Nephron (organoid): Measurements from ENCODE around the gene PLGRKT.

Experiments
- H3K27ac Mint-ChIP-seq, 3 experiments: 2 replicates each; pipeline ENCODE4 v1.8.0; 2020; ENCODE audit warnings: mixed read lengths in 3 of 3, mild to moderate bottlenecking in 2 of 3, moderate library complexity in 1 of 3
- H3K27me3 Mint-ChIP-seq: 2 replicates; pipeline ENCODE4 v1.8.0; 2021; ENCODE audit warnings: low read depth, mild to moderate bottlenecking, moderate library complexity, mixed read lengths
- H3K36me3 Mint-ChIP-seq: 2 replicates; pipeline ENCODE4 v1.8.0; 2020; ENCODE audit warnings: low read depth, mixed read lengths
- H3K4me1 Mint-ChIP-seq: 2 replicates; pipeline ENCODE4 v1.8.0; 2020; ENCODE audit warnings: mixed read lengths
- H3K4me3 Mint-ChIP-seq, 3 experiments: 2 replicates each; pipeline ENCODE4 v1.8.0; 2020; ENCODE audit warnings: mild to moderate bottlenecking in 3 of 3, mixed read lengths in 3 of 3, moderate library complexity in 2 of 3
- H3K9me3 Mint-ChIP-seq: 2 replicates; pipeline ENCODE4 v1.8.0; 2020; ENCODE audit warnings: mixed read lengths
- TF ChIP-seq, protein P1 (sequence below), 3 experiments: fragments of 200-600 bp; sonication (generic); IDR thresholded peaks; one replicate each; pipeline ENCODE4 v1.5.0; 2021; ENCODE audit warnings: antibody characterized with exemption in 3 of 3; ENCODE audit not compliant: unreplicated experiment in 3 of 3

Gene PLGRKT

DNA sequence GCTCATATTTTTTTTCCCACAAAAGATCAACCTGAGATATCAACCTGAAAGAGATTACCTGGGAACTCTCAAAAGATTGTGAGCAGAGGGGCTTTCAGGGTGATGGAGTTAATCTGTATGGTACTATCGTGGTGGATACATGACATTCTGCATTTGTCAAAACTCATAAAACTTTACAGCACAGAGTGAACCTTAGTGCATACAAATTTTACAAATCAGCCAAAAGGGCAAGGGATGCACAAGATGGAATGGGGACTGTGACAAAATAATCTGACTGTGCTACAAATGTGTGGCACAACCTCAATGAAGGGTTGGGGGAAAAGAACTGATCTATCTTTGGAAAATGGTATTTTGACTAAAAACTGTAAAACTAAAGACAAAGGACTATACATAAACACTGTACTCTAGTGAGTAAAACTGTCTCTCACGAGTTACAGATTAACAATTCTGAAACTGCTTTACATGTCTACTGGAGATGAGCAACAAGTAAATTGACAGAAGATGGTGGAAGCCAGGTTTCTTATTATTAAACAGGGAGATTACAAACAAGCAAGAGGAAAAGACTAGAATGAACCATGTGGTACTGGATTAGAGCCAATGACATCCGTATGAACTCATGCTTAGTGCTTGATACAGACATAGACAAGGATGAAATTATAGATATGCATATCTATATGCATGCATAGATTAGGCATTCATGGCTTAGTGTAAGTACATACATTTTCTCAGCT lies 73.3 kb downstream of the PLGRKT start:
- peaks cover 15% of the 10 kb centered on the region for H3K4me1 Mint-ChIP-seq
- no peaks in the 10 kb centered on the region for H3K36me3 Mint-ChIP-seq
- peak overlapping the region in 2 of 3 experiments; percentile 62 for H3K27ac Mint-ChIP-seq
- H3K27me3 Mint-ChIP-seq: no peaks in the 10 kb centered on the region
- no peak overlapping the region for H3K4me3 Mint-ChIP-seq
- peaks cover 8% of the 10 kb centered on the region for H3K9me3 Mint-ChIP-seq
- TF ChIP-seq, protein P1, sequence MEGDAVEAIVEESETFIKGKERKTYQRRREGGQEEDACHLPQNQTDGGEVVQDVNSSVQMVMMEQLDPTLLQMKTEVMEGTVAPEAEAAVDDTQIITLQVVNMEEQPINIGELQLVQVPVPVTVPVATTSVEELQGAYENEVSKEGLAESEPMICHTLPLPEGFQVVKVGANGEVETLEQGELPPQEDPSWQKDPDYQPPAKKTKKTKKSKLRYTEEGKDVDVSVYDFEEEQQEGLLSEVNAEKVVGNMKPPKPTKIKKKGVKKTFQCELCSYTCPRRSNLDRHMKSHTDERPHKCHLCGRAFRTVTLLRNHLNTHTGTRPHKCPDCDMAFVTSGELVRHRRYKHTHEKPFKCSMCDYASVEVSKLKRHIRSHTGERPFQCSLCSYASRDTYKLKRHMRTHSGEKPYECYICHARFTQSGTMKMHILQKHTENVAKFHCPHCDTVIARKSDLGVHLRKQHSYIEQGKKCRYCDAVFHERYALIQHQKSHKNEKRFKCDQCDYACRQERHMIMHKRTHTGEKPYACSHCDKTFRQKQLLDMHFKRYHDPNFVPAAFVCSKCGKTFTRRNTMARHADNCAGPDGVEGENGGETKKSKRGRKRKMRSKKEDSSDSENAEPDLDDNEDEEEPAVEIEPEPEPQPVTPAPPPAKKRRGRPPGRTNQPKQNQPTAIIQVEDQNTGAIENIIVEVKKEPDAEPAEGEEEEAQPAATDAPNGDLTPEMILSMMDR (IDR thresholded peaks at IDR 0.05; ENCODE audit: unreplicated experiment in 3 of 3): no peak

DNA sequence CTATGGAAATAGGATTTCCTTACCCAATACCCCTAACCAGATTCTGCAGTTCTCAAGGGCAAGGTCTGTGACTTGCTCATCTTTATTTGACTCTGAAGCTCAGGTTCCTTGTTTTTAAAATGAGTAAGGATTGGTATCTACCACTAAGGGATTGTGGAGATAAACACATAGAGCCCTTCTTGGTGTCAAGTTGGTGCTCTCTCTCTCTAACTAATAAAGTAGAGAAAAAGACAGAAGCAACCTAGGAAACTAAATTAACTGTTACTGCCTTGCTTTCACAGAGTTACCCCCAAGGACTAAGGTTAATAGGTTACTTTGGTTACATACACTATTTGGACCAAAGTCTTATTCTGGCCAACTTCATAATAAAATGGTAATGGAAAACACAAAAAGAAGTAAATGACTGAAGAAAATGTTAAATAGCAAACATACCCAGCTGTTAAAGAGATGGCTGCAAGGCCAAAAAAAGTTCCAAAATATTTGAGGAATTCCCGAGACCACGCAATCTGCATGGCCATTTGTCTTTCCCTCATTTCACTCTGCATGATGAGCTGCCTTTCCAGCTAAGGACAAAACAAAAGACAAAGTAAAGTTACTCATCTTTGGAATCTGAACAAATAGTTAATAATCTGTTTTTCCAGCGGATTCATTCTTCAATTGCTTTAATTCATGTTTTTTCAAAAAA lies 76.3 kb downstream of the PLGRKT start:
- TF ChIP-seq, protein P1 (IDR thresholded peaks at IDR 0.05; ENCODE audit: unreplicated experiment in 3 of 3): no peak
- no peaks in the 10 kb centered on the region for H3K9me3 Mint-ChIP-seq
- peaks cover 8% of the 10 kb centered on the region for H3K36me3 Mint-ChIP-seq
- no peaks in the 10 kb centered on the region for H3K27me3 Mint-ChIP-seq
- no peak overlapping the region for H3K4me3 Mint-ChIP-seq
- peaks cover 37% of the 10 kb centered on the region for H3K4me1 Mint-ChIP-seq
- H3K27ac Mint-ChIP-seq: peak overlapping the region in 2 of 3 experiments; percentile 53 to 54

DNA sequence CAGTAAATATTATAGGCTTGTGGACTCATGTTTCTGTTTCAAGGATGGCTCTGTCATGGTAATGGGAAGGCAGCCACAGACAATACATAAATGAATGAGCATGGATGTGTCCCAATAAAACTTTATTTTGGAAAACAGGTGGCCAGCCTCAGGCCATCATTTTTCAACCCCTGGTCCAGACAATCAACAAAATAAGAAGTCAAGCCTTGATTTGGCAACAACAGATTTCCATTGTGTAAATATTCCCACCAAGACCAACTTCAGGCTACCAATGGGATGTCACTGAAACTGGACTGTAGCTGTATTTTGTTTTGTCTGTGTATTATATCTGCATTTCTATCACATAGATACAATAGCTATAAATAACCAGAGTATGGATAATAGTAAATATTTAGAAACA lies 77.4 kb downstream of the PLGRKT start:
- H3K27ac Mint-ChIP-seq: no peak overlapping the region
- H3K4me3 Mint-ChIP-seq: no peak overlapping the region
- TF ChIP-seq, protein P1 (IDR thresholded peaks at IDR 0.05; ENCODE audit: unreplicated experiment in 3 of 3): no peak

DNA sequence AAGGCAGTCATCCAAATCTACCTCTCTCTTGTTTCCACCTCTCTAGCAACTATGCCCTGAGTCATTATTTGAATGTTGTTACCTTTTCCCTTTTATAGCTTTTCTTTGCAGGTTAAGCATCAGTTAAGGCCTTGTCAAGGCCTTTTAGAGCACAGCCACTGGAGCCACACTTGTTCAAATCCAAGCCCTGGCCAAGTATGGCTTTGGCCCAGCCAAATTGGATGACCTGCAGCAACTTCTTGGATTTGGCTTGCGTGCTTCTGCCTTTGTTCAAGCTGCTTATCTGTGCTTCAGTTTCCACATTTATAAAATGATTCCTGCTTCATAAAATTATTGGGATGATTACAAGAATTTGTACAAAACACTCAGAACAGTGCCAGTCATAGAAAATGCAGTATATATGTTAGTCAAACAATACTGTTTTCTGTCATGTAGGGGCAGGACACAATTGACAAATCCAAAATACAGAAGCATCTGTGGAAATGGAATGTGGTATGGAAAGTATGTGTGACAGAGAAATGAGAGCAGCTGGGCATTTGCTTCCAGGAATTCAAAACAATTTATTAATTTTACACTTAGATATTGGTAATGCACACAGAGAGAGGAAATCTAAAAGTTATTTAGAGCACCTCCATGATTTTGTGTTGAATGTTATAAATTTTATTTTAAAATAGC lies 80.2 kb downstream of the PLGRKT start:
- H3K36me3 Mint-ChIP-seq: peaks cover 8% of the 10 kb centered on the region

More for the DNA sequence above, 77.4 kb downstream of the PLGRKT start:
- Mint-ChIP-seq H3K4me1 (peaks cover 37% of the 10 kb centered on the region), H3K36me3 (peaks cover 8% of the 10 kb centered on the region), H3K9me3 (no peaks in the 10 kb centered on the region), H3K27me3 (no peaks in the 10 kb centered on the region)

DNA sequence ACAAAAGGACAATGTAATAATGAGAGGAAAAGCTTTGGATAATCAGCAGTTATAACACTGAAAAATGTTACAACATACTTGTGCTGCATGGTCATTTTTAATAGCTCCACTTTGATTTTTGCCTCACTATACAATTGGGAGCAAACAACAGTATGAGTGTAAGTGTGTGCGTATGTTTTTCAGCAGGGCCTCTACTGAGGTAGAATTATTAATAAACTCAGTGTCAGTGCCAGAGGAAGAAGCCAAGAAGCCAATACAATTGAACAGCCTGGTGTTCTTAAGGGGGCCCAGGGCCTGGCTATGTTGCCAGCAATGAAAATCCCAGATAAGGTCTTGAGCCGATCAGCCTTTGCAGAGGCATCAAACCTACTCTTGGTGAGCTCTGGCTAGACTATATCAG lies 81.9 kb downstream of the PLGRKT start:
- Mint-ChIP-seq H3K27ac (no peak overlapping the region), H3K36me3 (peaks cover 8% of the 10 kb centered on the region), H3K4me1 (peaks cover 21% of the 10 kb centered on the region), H3K4me3 (no peak overlapping the region), H3K9me3 (peaks cover 4% of the 10 kb centered on the region), H3K27me3 (no peaks in the 10 kb centered on the region)
- TF ChIP-seq, protein P1 (IDR thresholded peaks at IDR 0.05; ENCODE audit: unreplicated experiment in 3 of 3): no peak

More for the DNA sequence above, 80.2 kb downstream of the PLGRKT start:
- TF ChIP-seq, protein P1 (IDR thresholded peaks at IDR 0.05; ENCODE audit: unreplicated experiment in 3 of 3): no peak
- Mint-ChIP-seq H3K4me3 (no peak overlapping the region), H3K4me1 (peaks cover 35% of the 10 kb centered on the region), H3K9me3 (no peaks in the 10 kb centered on the region), H3K27me3 (no peaks in the 10 kb centered on the region), H3K27ac (peak overlapping the region in 1 of 3 experiments; percentile 47)
